Measurements from ENCODE around the gene SND1.

Gene SND1

DNA sequence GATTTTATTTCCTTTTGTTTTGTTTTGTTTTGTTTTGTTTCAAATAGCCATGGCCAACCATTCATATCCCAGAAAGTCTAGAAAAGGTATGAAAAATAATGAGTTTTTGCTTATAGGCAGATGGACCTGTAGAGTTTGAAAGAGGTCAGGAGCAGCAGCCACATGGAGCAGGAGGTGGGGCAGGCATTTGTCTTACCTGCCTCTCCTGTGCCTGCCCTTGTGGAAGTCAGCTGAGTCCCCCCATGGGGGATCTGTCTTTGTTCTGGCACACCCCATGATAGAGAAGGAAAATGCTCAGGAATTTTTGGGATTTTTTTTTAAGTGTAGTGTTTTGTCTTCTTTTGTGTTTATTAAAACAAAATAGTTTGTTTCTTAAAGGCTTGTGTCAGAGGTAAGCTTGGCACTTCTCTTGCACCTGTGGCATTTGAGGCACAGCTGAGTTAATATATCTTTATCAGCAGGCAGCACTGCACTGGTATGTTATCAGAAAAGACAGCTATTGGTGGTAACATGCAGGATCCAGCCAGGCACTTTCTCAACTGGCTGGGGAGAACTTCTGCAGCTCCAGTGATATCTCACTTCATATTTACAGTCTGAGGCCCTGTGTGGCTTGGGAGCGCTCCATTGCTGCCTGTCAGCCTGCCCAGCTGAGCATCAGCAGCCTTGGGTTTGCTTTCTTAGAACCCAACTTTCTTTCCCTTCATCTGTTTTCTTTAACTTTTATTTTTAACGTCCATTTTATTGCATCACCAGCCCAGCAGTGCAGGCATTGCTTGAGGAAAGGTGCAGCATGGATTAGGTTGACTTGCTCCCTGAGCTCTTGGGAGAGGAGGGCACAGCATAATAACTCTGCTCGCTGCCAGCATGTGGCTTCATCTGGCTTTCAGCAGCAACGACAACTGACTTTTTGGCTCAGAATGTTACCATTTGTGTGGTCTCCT is 334.9 kb downstream of the SND1 start:
- no peak for DNase-seq (ENCODE audit: insufficient read length, low spot score)

DNA sequence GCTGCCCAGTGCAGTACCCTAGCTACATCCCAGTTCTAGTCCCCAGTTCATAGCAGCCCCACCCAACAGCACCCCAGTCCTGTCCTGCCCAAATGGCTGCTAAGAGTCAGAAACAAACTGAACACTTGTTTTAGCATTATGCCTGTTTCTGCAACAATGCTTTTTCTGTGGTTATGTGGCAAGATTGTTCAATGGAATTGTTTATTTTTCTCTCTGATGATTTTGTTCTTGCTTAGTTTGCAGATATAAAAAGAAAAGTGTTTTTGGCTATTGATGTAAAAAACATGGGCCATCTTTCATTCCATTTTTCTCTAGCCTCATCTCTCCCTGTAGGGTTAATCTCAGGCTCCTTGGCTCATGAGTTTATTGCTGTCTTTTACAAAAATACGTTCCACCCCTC is 336.8 kb downstream of the SND1 start:
- DNase-seq (ENCODE audit: insufficient read length, low spot score): no peak
- TF ChIP-seq, protein P1, sequence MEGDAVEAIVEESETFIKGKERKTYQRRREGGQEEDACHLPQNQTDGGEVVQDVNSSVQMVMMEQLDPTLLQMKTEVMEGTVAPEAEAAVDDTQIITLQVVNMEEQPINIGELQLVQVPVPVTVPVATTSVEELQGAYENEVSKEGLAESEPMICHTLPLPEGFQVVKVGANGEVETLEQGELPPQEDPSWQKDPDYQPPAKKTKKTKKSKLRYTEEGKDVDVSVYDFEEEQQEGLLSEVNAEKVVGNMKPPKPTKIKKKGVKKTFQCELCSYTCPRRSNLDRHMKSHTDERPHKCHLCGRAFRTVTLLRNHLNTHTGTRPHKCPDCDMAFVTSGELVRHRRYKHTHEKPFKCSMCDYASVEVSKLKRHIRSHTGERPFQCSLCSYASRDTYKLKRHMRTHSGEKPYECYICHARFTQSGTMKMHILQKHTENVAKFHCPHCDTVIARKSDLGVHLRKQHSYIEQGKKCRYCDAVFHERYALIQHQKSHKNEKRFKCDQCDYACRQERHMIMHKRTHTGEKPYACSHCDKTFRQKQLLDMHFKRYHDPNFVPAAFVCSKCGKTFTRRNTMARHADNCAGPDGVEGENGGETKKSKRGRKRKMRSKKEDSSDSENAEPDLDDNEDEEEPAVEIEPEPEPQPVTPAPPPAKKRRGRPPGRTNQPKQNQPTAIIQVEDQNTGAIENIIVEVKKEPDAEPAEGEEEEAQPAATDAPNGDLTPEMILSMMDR (IDR thresholded peaks at IDR 0.05; ENCODE audit: insufficient read depth, missing control alignments): no peak
- FAIRE-seq: no peak

More for the DNA sequence above, 334.9 kb downstream of the SND1 start:
- FAIRE-seq: no peak
- TF ChIP-seq, protein P1 (IDR thresholded peaks at IDR 0.05; ENCODE audit: insufficient read depth, missing control alignments): no peak

DNA sequence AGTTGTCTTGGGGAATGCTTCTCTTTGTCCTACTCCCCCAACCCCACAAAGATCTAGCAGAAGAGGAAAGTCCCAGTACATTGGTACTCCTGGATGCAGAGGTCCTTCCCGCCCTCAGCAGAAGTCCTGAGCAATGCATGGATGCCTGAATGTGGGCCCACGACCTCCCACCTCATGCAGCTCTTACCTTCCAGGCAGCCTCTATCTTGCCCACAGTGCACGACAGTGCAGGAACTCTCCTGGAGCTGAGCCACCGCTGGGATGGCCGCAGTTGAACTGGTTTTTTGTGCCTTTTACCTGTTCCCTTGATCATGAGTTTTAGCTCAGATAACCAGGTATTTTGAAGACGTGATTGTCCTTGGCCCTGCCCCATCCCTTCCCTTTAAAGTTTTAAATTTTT is 341.3 kb downstream of the SND1 start:
- TF ChIP-seq, protein P1 (IDR thresholded peaks at IDR 0.05; ENCODE audit: insufficient read depth, missing control alignments): no peak
- no peak for FAIRE-seq

DNA sequence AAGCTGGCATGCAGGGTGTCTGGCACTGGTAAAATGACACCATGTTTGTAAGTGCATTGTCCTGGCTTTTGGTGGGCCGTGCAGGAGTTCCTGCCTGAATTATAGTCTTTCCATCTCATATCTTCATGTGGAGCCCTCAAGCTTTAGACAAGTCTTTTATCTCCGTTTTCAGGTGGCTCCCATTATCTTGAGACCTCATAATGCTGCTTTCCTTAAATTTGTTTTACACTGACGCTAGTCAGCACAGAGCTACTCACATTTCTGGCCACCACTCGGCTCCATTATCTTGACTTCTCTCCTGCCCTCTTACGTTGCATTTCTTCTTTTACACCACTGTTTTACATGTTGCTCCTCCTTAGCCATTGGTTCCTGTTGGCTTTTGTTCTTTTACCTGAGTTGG is 342.0 kb downstream of the SND1 start:
- FAIRE-seq (no peak), DNase-seq (ENCODE audit: insufficient read length, low spot score) (no peak)
- TF ChIP-seq, protein P1 (IDR thresholded peaks at IDR 0.05; ENCODE audit: insufficient read depth, missing control alignments): no peak

More for the DNA sequence above, 341.3 kb downstream of the SND1 start:
- no peak for DNase-seq (ENCODE audit: insufficient read length, low spot score)

DNA sequence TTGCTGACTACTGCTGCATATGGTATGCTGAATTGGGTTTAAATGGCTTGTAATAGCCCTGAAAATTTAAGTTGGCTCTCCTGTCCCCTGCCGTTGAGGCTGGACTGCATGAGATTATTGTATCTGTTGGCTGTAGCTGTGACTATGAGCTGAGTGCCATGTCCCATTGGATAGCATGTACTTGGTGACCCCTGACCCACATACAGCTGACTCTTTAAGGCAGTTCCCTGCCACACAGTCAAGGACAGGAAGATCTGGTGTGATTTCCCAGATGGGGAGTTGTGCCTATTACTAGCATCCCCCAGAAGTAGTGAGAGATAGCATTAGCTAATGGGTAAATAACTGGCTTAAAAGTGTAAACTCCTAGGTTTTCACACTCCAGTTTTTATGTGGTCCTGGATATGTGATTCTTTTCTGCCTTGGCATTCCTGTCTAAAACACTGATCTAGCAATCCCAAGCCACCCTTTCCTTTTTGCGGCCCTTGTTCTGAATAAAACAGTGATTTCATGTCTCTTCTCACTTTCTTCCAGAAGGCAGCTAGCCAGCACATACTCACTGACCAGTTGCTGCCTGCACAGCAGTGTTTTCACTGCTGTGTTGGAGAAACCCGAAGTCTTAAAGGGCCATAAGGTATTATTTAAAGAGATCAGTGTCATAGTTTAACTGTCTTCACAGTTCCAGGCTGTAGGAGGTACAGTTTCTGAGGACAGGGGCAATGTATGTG is 343.3 kb downstream of the SND1 start:
- TF ChIP-seq, protein P1 (IDR thresholded peaks at IDR 0.05; ENCODE audit: insufficient read depth, missing control alignments): no peak

DNA sequence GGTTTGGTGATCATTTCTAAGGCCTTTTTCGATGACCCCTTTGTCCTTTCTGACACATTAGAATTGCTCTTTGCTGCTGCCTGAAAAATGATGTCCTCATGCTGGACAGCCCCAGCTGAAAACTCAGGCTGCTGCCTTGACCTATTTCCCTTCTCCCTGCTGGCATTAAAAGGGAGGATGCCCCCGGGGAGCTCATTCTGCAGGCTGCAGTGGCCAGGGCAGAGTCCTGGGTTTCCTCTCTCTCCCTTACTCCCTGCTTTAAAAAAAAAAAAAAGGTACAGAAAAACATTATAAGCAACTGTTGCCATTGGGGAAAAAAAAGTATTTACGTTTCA is 343.9 kb downstream of the SND1 start:
- FAIRE-seq (no peak), DNase-seq (ENCODE audit: insufficient read length, low spot score) (no peak)
- TF ChIP-seq, protein P1 (IDR thresholded peaks at IDR 0.05; ENCODE audit: insufficient read depth, missing control alignments): no peak

More for the DNA sequence above, 343.3 kb downstream of the SND1 start:
- FAIRE-seq: no peak
- DNase-seq (ENCODE audit: insufficient read length, low spot score): no peak

Data from D721Med (cell line).